ENCODE data around the gene SF3A1. TPM values are rescaled to one million over a fixed set of nuclear protein-coding genes. Genes with fewer than 3 reads are reported as not detected.

SF3A1 gene
- total and polyA plus RNA-seq, 4 donors, result 15.8 to 157 (median 45.1) TPM

DNA sequence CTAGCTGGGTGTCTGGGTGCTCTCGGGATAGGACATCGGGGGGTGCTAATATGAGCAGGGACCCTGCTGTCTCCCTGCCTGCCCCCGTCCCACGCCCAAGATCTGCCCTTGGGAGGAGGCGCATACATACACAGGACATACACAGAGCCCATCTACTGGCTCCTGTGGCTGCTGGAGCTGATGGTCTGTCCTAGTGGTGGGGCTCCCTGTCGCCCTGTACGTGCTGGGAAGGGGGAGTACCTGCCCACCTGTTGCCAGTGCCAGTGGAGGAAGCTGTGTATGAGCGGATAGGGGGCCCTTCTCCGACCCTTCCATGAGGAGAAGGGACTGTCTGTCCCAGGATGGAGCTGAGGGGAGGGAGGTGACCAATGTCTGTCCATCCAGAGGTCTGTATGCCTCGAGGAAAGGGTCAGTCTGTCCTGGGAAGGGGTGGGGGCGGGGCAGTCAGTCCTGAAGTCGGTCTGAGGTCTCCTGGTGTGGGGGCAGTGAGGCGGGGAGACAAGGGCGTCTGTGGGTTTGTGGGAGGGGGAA lies 30.9 kb downstream of the SF3A1 start:
- Histone ChIP-seq H3K4me1 (ENCODE audit: control insufficient read depth in 5 of 5, insufficient read depth in 5 of 5, low read length in 5 of 5) (peaks cover 14 to 29% (median 19%) of the 10 kb centered on the region in 5 donors), H3K9me3 (ENCODE audit: control insufficient read depth in 4 of 4, insufficient read depth in 3 of 4, low read length in 3 of 4) (no peaks in the 10 kb centered on the region), H3K9ac (ENCODE audit: insufficient read depth in 1 of 2, low read length in 2 of 2) (peak overlapping the region; percentile 38 to 52), H3K36me3 (ENCODE audit: control insufficient read depth in 4 of 4, insufficient read depth in 4 of 4, low read length in 4 of 4) (peaks cover 0 to 5% (median 1%) of the 10 kb centered on the region in 4 donors), H3K27me3 (ENCODE audit: control insufficient read depth in 3 of 3, insufficient read depth in 3 of 3, low read length in 2 of 3) (no peaks in the 10 kb centered on the region), H3K4me3 (peak overlapping the region; percentile 75), H3K27ac (ENCODE audit: low read depth in 1 of 2, low read length in 1 of 2) (peak overlapping the region in 1 of 2 donors; percentile 16)
- DNase-seq (no peak), ATAC-seq (ENCODE audit: insufficient read depth, low FRiP score) (no peak)
- TF ChIP-seq CTCF (IDR thresholded peaks at IDR 0.05; ENCODE audit: control extremely low read depth, extremely low read depth), result no peak
- WGBS, 2 donors, result 37 to 44% methylated on average over 14 of the region's 14 CpGs

- peak overlapping the region in 1 of 2 donors; percentile 16 for H3K27ac ChIP-seq (ENCODE audit: low read depth in 1 of 2, low read length in 1 of 2)
- no peak for TF ChIP-seq CTCF (IDR thresholded peaks at IDR 0.05; ENCODE audit: control extremely low read depth, extremely low read depth)
- 47 to 72% methylated on average over 5 of the region's 5 CpGs for WGBS, 2 donors
- H3K4me3 ChIP-seq, result peak overlapping the region; percentile 75
- H3K9me3 ChIP-seq (ENCODE audit: control insufficient read depth in 4 of 4, insufficient read depth in 3 of 4, low read length in 3 of 4), result no peaks in the 10 kb centered on the region
- peaks cover 14 to 29% (median 19%) of the 10 kb centered on the region in 5 donors for H3K4me1 ChIP-seq (ENCODE audit: control insufficient read depth in 5 of 5, insufficient read depth in 5 of 5, low read length in 5 of 5)
- peak overlapping the region in 1 of 2 donors; percentile 57 for H3K9ac ChIP-seq (ENCODE audit: insufficient read depth in 1 of 2, low read length in 2 of 2)
- DNase-seq, result peak in 2 of 3 donors; percentile 34 to 52
- ATAC-seq (ENCODE audit: insufficient read depth, low FRiP score), result no peak
- no peaks in the 10 kb centered on the region for H3K27me3 ChIP-seq (ENCODE audit: control insufficient read depth in 3 of 3, insufficient read depth in 3 of 3, low read length in 2 of 3)
- H3K36me3 ChIP-seq (ENCODE audit: control insufficient read depth in 4 of 4, insufficient read depth in 4 of 4, low read length in 4 of 4), result no peaks in the 10 kb centered on the region
Observed at GRCh38 chr22:30325065-30325720, 31.5 kb downstream of the SF3A1 start.

DNA sequence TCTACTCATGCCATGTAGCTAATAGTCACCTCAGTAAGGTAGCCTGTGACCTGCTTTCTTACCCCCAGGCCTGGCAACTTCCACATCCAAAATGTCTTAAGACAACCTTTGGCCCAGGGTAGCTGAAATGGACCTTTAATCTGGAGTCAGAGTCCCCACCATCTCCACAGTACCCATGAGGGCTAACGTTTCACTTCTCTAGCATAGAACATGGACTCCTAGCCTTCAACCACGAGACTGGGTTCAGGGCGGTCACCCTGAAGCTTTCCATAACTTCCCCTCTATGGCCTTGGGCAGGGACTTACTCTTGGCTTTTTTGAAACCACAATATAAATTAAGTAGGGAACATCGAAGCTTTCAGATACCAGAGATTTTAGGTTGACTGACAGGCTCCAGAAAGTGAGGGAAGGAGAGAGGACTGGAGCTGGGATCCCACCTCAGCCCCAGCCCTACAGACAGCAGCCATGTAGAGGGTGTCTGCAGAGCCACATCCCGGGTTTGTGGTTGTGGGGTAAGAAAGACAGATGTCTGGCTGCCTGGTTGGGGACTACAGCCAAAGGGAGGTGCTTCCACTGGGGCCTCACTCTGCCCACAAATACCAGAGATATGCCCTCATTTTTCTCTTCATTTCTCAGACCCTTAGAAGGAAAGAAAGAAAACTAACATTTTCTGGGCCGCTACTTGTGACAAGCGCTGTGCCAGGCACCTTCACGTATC lies 32.5 kb downstream of the SF3A1 start:
- no peak for TF ChIP-seq CTCF (IDR thresholded peaks at IDR 0.05; ENCODE audit: control extremely low read depth, extremely low read depth)
- H3K27me3 ChIP-seq (ENCODE audit: control insufficient read depth in 3 of 3, insufficient read depth in 3 of 3, low read length in 2 of 3), result no peaks in the 10 kb centered on the region
- H3K4me3 ChIP-seq, result no peak overlapping the region
- H3K27ac ChIP-seq (ENCODE audit: low read depth in 1 of 2, low read length in 1 of 2), result peak overlapping the region in 1 of 2 donors; percentile 54
- peaks cover 14 to 33% (median 19%) of the 10 kb centered on the region in 5 donors for H3K4me1 ChIP-seq (ENCODE audit: control insufficient read depth in 5 of 5, insufficient read depth in 5 of 5, low read length in 5 of 5)
- H3K9ac ChIP-seq (ENCODE audit: insufficient read depth in 1 of 2, low read length in 2 of 2), result no peak overlapping the region
- H3K9me3 ChIP-seq (ENCODE audit: control insufficient read depth in 4 of 4, insufficient read depth in 3 of 4, low read length in 3 of 4), result no peaks in the 10 kb centered on the region
- no peak for DNase-seq
- no peak for ATAC-seq (ENCODE audit: insufficient read depth, low FRiP score)
- peaks cover 0 to 5% (median 0%) of the 10 kb centered on the region in 4 donors for H3K36me3 ChIP-seq (ENCODE audit: control insufficient read depth in 4 of 4, insufficient read depth in 4 of 4, low read length in 4 of 4)
- WGBS, 2 donors, result 41 to 47% methylated on average over 8 of the region's 8 CpGs
